Testis (tissue), 3 donors: ENCODE data around the gene MINDY4. TPM values are rescaled to one million over a fixed set of nuclear protein-coding genes. Genes with fewer than 3 reads are reported as not detected.
A peak's percentile ranks its signal among the peaks of the same experiment; 100 is the strongest.

ENCODE experiments used
- DNase-seq: peaks from one replicate; pipeline ENCODE4 v3.0.0-alpha.2; 2019
- H3K27ac ChIP-seq, 2 donors: fragments of 200-600 bp; sonication (generic); one replicate each; pipeline ENCODE4 v1.5.1; 2019
- H3K27me3 ChIP-seq: fragments of 200-600 bp; sonication (generic); one replicate; pipeline ENCODE4 v1.5.1; 2019
- H3K36me3 ChIP-seq: fragments of 200-600 bp; sonication (generic); one replicate; pipeline ENCODE4 v1.5.1; 2017; ENCODE audit warnings: low read depth; ENCODE audit errors: missing control alignments
- H3K4me1 ChIP-seq: fragments of 200-600 bp; sonication (generic); one replicate; pipeline ENCODE4 v1.5.1; 2019
- H3K4me3 ChIP-seq, 2 donors: fragments of 200-600 bp; sonication (generic); one replicate each; pipeline ENCODE4 v1.5.1; 2017 to 2019
- H3K9me3 ChIP-seq: fragments of 200-600 bp; sonication (generic); one replicate; pipeline ENCODE4 v1.5.1; 2017
- CTCF ChIP-seq, 3 experiments: fragments of 450-650 bp in 2 of 3; fragments of 200-600 bp in 1 of 3; sonication (generic) in 1 of 3; IDR thresholded peaks; one replicate each; pipeline ENCODE4 v1.5.1; 2016 to 2019; ENCODE audit warnings: antibody characterized with exemption in 3 of 3, mild to moderate bottlenecking in 2 of 3, moderate library complexity in 1 of 3
- POLR2A ChIP-seq: fragments of 450-650 bp; IDR thresholded peaks from one replicate; pipeline ENCODE4 v1.6.1; 2017; ENCODE audit warnings: antibody characterized with exemption, mild to moderate bottlenecking, moderate library complexity
- WGBS, 2 donors: methylation state at CpG; one replicate each; pipeline ENCODE4 v1.1.5; 2018; 5-methylcytosine and 5-hydroxymethylcytosine counted together
- intact Hi-C: fragments of 100-400 bp; cut with DNase I; formaldehyde crosslinking; loops from one replicate; pipeline ENCODE4 v1.15.1; 2023; ENCODE audit warnings: low total_unique reads
- polyA plus RNA-seq: library from polyadenylated mRNA; stranded (reverse); fragments of 350-450 nt; fragmentation: Illumina TruSeq; extraction: RNeasy Lipid Tissue Mini Kit (QIAGEN cat#74804); gene quantifications from one replicate; pipeline ENCODE4 v1.2.3, GENCODE V29; 2014; ENCODE audit warnings: low read depth, low replicate concordance; ENCODE audit not compliant: insufficient read depth
- total RNA-seq, 2 donors: library from RNA; depleted of rRNA; stranded (reverse); fragments of >200 nt; gene quantifications; one replicate each; pipeline ENCODE4 v1.2.3, GENCODE V29; 2016

MINDY4 gene
- total and polyA plus RNA-seq, 3 donors from 2014 or later: 25.3 to 51.7 (median 47.6) TPM

- H3K4me3 ChIP-seq: no peak overlapping the region
- intact Hi-C loops: no loop called here
- H3K9me3 ChIP-seq: no peaks in the 10 kb centered on the region
- peak; percentile 55 for DNase-seq
- H3K36me3 ChIP-seq: no peaks in the 10 kb centered on the region
- WGBS, 2 donors: 41 to 44% methylated on average over 10 to 12 of the region's 12 CpGs
- H3K4me1 ChIP-seq: peaks cover 29% of the 10 kb centered on the region
- H3K27ac ChIP-seq: peak overlapping the region; percentile 47 to 89
- TF ChIP-seq POLR2A: no peak
- TF ChIP-seq CTCF (IDR thresholded peaks at IDR 0.05): no peak
- H3K27me3 ChIP-seq: no peaks in the 10 kb centered on the region
Measured at GRCh38 chr7:30815951-30816644, 44.9 kb downstream of the MINDY4 start.

GRCh38 chr7:30816645-30817370 lies 45.6 kb downstream of the MINDY4 start:
- Histone ChIP-seq H3K4me3 (no peak overlapping the region), H3K27ac (peak overlapping the region; percentile 47 to 89), H3K4me1 (peaks cover 29% of the 10 kb centered on the region), H3K9me3 (no peaks in the 10 kb centered on the region), H3K27me3 (no peaks in the 10 kb centered on the region), H3K36me3 (no peaks in the 10 kb centered on the region)
- 61 to 68% methylated on average over 6 of the region's 6 CpGs for WGBS, 2 donors
- TF ChIP-seq POLR2A (no peak), CTCF (IDR thresholded peaks at IDR 0.05) (no peak)
- intact Hi-C loops: no loop called here
- no peak for DNase-seq

GRCh38 chr7:30817371-30817767 lies 46.2 kb downstream of the MINDY4 start:
- TF ChIP-seq POLR2A (no peak), CTCF (IDR thresholded peaks at IDR 0.05) (no peak)
- DNase-seq: no peak

GRCh38 chr7:30824821-30825720 lies 53.9 kb downstream of the MINDY4 start:
- Histone ChIP-seq H3K27me3 (no peaks in the 10 kb centered on the region), H3K4me3 (no peak overlapping the region), H3K9me3 (no peaks in the 10 kb centered on the region), H3K36me3 (no peaks in the 10 kb centered on the region), H3K27ac (no peak overlapping the region), H3K4me1 (no peaks in the 10 kb centered on the region)
- intact Hi-C loops: no loop called here
- 74 to 86% methylated on average over 6 of the region's 6 CpGs for WGBS, 2 donors
- no peak for DNase-seq
- TF ChIP-seq CTCF (IDR thresholded peaks at IDR 0.05): no peak
- no peak for TF ChIP-seq POLR2A

More at GRCh38 chr7:30817371-30817767, 46.2 kb downstream of the MINDY4 start:
- Histone ChIP-seq H3K36me3 (no peaks in the 10 kb centered on the region), H3K4me1 (peaks cover 29% of the 10 kb centered on the region), H3K4me3 (no peak overlapping the region), H3K27ac (peak overlapping the region in 1 of 2 donors; percentile 89), H3K9me3 (no peaks in the 10 kb centered on the region), H3K27me3 (no peaks in the 10 kb centered on the region)
- intact Hi-C loops: no loop called here
- 92 to 96% methylated on average over 7 of the region's 7 CpGs for WGBS, 2 donors
